GM12873 (cell line): ENCODE data around the gene TOX2.

Experiments used
- TF ChIP-seq, protein P1 (sequence below): IDR thresholded peaks from 2 replicates; pipeline ENCODE4 v1.5.1; 2012; ENCODE audit warnings: low read depth, mild to moderate bottlenecking, moderate library complexity, low read length, control low read depth; ENCODE audit not compliant: insufficient read depth; ENCODE audit errors: missing control alignments

TOX2 gene

DNA sequence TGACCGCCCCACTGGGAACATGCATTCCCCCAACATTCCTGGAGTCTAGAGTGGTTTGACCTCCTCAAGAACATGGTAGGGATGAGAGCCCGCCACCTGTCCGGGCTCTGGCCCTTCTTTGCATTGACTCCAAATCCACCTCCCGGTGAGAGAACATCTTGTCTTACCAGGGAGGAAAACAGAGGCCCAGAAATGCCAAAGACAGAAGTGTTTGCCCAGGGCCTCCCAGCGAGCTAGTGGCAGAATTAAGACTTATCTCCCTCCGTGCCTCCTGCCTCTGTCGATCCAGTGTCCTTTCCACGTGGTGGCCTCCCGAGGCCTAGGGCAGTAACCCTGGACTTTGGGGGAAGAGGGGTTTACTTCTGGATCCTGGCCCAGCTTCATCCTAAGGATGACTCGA lies 137.5 kb downstream of the TOX2 start:
- TF ChIP-seq, protein P1, sequence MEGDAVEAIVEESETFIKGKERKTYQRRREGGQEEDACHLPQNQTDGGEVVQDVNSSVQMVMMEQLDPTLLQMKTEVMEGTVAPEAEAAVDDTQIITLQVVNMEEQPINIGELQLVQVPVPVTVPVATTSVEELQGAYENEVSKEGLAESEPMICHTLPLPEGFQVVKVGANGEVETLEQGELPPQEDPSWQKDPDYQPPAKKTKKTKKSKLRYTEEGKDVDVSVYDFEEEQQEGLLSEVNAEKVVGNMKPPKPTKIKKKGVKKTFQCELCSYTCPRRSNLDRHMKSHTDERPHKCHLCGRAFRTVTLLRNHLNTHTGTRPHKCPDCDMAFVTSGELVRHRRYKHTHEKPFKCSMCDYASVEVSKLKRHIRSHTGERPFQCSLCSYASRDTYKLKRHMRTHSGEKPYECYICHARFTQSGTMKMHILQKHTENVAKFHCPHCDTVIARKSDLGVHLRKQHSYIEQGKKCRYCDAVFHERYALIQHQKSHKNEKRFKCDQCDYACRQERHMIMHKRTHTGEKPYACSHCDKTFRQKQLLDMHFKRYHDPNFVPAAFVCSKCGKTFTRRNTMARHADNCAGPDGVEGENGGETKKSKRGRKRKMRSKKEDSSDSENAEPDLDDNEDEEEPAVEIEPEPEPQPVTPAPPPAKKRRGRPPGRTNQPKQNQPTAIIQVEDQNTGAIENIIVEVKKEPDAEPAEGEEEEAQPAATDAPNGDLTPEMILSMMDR = no peak

DNA sequence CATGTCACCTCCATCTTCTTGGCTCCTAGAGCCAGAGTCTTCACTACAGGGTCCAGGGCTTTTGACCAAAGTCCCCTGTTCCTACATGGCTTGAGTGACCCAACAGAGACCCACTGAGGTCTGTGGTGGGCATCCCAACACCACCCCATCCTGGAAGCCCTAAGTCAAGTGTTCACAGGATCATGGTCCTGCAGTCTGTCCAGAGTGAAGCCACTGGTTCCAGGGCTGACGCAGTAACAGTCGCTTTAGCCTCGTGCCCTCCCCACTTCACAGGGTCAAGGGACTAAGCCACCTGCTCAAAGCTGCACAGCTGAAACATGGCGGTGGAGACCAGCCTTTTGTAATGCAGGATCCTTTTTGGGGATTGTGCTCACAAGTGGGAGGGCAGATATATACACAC lies 138.4 kb downstream of the TOX2 start:
- TF ChIP-seq, protein P1 = no peak

DNA sequence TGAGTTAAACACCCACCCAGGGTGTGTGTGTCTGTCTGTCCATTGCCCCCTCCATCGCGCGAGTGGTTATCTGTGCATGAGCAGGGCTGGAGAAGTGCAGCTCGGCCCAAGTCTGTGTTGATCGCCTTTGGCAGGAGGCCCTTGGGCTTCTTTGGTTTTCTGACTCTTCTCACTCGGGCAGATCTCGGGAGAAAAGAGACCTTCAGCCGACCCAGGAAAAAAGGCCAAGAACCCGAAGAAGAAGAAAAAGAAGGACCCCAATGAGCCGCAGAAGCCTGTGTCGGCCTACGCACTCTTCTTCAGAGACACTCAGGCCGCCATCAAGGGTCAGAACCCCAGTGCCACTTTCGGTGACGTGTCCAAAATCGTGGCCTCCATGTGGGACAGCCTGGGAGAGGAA lies 139.5 kb downstream of the TOX2 start:
- TF ChIP-seq, protein P1 = no peak

DNA sequence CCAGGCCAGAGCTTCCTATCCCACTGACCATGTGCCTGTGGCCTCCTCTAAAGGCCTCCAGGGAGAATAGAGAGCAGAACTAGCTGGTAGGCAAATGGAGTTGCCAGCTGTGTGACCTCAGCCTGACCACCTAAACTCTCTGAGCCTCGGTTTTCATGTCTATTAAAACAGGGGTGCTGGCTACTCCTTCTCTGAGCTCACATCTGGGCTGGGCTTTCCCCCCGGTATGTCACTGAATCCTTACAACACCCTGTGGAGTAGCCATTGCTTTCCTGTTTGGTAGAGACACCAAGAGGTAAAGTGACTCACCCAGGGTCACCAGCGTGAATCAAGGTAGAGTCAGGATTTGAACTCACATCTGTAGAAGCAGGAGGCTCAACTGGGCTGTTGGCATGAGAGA lies 140.2 kb downstream of the TOX2 start:
- TF ChIP-seq, protein P1 = no peak

DNA sequence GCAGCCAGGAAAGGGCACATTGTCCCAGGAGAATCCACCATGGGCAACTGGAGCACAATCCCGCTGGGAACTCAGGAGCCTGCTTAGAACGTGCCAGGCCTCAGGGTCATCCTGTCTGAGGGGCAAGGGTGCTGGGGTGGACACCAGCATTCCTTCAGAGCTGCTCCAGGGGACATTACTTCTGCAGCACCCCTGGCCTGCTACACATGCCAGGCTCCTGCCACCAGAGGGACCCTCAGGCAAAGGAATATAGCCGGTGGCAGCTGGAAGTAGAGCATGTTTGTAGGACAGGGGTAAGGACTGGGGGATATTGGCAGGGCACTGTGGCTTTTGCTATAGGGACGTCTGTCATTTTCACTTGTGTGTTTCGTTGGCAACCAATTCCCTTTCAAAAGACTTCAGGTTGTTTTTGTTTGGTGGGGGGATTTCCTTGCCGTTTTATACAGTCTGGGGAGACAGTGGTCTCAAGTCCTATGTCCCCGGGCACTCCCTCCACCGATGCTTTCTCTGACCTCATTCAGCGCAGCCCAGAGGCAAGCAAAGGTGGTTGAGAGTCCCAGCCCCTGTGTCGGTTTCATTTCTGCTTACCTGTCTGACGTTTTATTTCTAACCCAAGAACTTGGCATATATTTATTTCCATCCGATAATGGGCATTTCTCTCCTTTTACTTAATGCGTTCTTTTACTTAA lies 141.5 kb downstream of the TOX2 start:
- TF ChIP-seq, protein P1 = peak; percentile 43

DNA sequence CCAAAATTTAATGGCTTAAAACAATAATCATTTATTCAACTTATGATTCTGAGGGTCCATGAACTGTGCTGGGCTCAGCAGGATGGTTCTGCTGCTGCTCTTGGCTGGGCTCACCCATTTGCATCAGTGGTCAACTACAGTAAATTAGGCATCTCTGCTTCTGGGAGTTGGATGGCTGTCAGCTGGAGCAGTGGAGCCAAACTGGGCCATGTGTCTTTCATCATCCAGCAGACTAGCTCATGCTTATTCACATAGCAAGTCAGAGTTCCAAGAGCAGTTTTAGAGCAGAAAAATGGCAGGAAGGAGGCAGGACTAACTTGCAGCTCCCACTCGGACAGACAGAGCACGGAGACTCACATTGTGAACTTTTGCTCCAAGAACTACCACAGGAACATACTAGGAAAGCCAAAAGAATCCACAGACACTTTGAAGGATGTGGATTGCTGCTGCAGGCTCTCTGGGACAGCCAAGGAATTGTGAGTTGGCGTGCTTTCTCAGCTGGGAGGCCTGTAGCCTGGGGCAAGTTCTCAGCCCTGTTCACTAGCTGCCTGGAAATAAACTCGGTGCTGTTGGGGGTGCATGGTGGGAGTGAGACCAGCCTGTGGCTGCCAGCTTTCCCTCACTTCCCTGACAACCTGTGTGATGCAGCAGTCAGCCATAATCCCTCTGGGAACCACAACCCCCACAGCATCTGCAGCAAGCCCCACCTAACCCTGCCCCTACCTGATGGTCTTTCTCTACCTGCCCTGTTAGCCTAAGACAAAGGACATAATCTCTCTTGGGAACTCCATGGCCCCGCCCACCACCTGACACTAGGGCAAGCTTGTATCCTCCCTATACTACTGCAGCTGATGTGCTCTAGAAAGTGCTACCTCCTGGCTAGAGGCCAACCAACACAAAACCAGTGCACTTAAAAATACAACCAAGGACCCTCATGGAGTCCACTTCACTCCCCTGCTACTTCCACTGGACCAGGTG lies 143.3 kb downstream of the TOX2 start:
- TF ChIP-seq, protein P1 = no peak
